ENCODE measurements around the gene COPS7A.

COPS7A gene, protein sequence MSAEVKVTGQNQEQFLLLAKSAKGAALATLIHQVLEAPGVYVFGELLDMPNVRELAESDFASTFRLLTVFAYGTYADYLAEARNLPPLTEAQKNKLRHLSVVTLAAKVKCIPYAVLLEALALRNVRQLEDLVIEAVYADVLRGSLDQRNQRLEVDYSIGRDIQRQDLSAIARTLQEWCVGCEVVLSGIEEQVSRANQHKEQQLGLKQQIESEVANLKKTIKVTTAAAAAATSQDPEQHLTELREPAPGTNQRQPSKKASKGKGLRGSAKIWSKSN

DNA sequence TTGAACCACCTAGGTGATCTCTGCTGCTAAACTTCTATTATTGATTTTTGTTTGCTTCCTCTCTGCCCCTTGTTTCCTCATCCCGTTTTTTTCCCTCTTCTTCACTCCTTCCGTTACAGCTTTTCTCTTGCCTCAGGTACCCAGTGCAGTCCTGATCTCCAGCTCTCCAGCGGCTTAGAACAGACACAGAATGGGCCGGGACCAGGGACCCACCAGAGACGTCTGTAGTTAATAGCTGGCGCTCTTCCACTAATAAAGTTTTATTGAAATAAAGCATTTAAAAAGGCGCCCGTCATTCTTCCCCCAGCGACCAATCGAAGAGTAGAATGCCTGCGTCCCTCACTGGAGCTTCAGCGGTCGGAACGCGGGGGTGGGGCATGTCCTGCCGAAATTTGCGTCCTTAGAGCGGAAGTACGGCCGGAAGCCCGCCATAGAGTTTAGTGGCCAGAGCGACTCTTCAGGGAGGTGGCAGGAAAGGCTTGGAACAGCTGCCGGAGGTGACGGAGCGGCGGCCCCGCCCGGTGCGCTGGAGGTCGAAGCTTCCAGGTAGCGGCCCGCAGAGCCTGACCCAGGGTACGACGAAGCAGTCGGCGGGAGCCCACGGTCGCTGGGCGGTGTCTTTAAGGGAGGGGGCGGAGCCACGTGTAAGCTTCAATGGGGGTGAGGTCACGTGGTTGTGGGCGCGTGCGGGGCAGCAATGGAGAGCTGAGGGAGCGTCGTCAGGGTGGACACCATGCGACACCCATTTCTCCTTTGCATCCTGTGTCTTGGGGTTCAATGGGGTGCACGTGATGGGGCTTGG, at the start of gene COPS7A:
Gene COPS7A, plus strand, starts transcription at position 440 of the 802 bp plus-strand sequence. CDS start 611 bp downstream, outside the sequence.
- DNase-seq (ENCODE audit: low spot score) = peak; percentile 97

DNA sequence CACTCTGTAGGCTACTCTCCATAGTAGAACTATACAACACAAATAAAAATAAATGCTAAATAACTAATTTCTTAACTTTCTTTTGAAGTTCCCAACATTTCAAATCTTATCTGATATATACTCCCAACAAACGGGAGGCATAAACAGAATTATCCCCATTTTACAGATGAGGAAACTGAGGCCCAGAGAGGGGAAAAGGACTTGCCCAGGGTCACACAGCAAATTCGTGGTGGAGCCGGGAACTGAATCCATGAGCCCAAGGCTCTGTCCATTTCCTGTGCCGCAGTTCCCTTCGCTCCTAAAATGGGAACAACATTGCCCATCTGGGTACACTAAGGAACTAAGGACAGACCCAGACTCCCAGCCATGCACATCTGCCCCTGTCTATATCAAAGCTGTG, 46.9 kb upstream of the COPS7A start:
- no peak for DNase-seq (ENCODE audit: low spot score)

DNA sequence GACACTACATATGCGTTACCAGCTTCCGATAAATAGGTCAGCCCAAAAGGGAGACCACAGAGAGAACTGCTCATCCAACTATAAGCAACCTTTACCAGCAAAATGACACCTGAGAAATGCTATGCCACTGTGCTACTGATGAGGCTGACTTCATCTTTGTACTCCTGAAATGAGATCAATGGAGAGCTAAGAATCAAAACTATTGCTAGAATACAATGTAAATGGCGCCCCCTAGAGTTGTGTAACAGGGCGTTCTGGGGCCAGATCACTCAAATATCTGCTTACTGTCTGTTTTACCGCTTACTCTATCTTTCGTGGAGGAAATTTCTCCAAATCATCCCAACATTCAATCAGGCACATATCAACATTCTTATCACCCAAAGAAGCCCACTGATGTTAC, 39.2 kb upstream of the COPS7A start:
- DNase-seq (ENCODE audit: low spot score) = no peak

DNA sequence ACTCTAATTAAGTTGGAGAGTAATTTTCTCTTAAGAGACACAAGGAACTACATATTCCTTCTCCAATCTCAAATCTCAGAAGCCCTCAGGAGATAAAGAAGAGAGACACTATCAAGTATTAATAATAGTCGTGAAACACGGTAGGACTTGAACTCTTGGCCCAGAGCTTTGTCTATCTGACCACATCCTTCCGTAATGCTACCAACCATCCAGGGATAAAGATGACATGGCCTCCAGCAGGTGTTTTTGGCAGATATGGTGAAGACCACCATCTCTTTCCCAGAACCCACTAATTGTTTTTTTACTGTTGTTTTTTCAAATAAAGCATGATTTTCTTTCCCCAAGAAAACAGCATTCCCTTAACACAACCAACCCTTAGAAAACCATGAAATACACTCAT, 38.0 kb upstream of the COPS7A start:
- DNase-seq (ENCODE audit: low spot score) = no peak

DNA sequence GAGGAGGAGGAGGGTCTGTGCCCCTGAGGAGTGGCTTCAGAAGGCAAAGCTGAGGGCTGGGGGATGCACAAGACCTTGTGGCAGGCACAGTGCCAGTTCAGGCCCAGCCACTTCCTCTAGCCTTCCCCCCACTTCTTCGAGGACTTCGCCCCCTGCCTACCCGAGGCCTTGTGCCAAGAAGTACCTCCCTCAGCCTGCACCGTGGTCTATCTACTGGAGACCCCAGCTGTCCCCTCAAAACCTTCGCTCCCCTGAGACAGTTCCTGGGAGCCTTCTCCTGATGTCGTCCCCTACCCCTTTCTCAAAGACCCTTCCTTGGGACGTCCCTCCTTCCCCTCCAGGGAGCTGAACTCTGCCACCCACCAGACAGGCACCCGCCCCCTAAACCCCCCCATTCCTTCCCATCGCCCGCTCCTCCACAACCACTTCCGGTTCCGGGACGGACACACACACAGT, 35.3 kb upstream of the COPS7A start:
- DNase-seq (ENCODE audit: low spot score) = no peak

DNA sequence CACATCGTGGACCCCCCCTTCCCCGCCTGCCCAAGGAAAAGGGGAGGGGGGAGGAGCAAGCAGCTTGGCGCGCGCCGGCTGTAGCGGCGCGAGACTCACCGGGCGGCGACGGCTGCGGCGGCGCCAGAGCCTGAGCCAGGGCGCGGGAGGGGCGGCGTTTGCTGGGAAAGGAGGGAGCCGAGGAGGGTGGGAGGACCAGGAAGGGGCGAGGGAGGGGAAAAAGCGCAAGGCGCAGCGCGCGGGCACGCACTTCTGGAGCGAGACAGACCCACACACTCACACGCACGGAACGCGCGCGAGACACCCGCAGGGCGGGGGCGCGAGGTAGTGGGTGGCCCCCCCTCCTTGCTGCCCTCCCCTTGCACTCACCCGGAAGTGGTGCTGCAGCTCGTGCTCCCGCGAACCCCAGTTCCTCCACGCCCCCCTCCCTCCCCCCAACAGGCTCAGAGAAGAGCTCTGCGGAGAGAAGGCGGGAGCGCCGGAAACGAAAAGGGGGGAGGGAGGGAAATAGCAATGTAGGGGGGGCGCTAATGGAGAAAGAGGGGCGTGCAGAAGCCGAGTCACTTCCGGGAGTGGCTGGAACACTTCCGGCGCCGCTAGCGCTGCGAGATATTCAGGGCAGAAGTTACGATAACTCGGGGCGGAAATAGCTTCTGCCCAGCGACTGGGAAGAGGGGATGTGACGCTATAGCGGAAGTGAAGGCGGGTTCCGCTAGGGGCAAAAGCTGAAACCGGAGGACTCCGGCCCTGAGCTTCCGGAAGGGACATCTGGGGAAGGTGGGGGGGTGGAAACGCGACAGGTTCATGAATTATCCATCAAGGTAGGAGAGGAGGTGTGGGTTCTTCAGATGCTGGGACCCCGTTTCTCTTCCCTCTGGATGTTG, 34.6 kb upstream of the COPS7A start, which contains the start of gene ZNF384:
Gene ZNF384, minus strand, starts transcription at position 377 of the 884 bp plus-strand sequence. CDS start 9,855 bp downstream, outside the sequence.
- DNase-seq (ENCODE audit: low spot score) = peak; percentile 97

DNA sequence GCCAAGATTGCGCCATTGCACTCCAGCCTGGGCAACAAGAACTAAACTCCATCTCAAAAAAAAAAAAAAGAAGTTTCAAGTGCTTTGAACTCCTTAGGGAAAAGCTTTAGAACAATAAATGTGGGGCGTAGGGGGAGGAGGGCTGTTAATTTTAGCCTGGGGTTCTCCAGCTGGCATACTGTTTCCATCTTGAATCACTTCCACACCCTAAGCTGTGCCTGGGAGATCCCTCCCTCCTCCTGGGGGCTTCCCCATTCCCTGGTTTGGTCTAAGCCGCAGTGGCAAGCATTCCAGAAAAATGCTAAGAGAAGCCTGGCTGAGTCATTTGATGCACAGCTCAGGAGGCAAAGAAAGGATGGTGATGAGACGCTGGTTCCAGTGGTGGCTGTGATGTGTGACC, 32.4 kb upstream of the COPS7A start:
- no peak for DNase-seq (ENCODE audit: low spot score)

DNA sequence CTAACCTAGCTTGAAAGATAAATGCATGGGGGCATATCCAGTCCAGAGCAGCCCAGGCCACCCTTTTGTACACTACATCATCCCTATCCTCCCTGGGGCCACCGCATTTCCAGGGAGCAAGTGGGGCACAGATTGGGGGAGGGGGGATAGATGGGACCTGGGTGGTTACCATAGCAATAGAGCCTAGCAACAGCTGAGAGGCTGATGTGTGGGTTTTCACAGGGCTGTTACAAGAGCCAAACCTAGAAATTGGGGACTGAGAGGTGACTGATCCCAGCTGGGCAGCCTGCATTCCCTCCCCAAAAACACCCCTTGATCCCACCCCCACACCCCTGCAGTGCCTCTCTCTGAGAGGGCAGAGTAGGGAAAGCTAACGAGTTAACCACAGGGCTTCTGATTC, 31.0 kb upstream of the COPS7A start:
- no peak for DNase-seq (ENCODE audit: low spot score)

DNA sequence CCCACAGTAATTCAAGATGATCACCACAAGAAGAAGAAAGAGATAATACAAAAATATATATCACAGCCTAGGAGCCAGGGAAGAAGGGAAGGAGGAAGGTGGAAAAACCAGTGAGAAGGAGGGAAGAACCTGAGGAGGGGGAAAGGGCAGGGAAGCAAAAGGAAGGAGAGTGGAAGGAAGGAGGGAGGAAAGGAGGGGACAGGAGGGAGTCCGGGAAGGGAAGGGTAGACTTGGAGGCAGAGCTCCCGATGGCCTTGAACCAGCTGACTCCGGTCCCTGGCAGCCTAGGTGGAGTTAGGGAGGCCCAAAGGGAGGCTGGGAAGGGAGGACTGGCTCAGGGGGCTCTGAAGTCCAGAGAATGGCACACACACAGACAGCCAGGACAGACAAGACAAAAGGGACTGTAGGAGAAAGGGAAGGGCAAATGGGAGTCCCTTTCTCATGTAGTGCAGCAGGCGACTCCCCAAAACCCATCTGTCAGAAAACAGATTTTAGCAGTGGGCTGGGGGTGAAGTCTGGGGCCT, 30.0 kb upstream of the COPS7A start:
- no peak for DNase-seq (ENCODE audit: low spot score)

DNA sequence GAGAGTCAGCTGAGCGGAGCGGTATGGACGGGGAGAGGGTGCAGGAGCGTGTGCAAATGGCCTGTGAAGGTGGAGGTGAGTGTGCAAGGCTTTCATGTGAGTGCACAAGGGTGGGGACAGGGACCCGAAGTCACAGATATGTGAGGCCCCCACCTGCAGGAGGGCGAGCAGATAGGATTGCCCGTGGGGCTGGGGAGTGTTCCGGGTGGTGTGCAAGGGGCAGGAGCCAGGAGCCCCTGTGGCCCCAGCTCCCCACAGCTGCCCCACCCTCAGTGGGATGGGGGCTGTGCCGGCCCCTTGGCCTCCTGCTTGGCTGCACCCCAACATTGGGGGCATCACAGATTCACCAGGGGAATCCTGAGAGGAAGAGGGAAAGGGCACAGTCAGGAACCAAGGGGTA, 29.1 kb upstream of the COPS7A start:
- DNase-seq (ENCODE audit: low spot score) = no peak

DNA sequence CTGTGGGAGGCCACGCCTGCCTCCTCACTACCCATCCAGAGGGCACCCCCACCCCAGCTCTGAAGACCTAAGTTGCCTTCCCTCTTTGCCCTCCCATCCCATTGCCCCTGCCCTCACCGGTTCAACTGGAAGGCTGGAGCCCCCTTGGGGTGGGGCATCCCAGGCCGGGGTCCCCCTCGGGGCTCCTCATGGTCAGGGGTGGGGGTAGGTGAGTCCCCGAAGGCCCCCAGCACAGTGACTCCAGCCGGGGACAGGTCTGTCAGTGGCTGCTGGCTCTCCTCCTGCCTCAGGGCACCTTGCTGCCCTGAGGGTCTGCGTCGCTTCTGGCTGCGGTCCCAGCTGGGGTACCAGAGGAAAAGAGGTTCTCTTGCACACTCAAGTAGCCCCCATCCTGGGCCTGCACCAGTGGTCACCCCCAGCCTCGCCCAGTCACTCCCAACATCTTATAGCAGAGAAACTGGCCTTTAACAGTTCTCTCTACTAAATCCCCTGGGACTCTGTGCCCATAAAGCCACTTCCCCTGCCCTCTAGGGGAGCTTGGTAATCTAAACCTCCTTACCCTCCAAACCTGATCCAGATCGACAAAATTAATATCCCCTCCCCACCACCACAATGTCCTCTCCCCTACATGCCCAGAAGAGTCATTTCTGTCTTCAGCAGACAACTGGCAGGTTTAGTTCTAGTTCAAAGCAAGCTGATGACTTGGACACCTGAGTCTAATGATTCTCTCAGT, 28.4 kb upstream of the COPS7A start:
- no peak for DNase-seq (ENCODE audit: low spot score)

DNA sequence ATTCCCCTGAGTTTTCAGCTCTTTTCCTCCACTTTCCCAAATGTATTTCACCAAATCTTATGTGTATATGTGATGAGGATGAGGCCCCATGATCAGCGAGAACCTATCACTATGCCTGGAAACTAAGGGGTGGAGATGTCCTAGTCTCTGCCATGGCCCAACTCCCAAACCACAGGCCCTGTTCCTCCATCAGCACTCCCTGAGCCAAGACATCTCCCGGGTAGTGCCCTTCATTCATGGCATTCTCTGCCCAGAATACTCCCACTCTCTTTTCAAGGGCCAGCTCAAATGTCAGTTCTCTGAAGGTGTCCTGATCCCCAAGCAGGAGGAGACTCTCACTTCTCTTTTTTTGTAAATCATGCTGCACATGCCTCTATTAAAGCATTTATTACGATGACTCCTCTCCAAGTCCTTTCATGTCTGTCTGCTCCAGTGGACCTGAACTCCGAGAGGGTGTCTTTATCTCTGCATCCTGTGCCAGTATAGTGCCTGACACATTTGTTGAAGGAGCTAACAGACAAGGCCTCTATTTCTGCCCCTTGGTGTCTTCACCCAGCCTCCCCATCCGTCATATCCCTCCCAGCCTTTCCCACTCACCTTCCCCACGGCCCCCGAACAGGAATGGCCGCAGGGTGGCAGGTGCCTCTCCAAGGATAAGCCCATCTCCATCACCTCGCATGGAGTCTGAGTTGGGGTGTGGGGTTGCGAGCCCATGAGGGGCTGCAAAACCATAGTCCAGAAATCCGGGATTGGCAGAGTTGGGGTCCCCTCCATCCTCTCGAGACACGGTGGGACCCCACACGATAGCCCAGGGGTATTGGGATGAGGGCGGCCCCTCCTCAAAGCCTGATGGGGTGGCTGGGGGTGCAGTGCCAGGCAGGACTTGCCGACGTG, 26.9 kb upstream of the COPS7A start:
- DNase-seq (ENCODE audit: low spot score) = no peak

DNA sequence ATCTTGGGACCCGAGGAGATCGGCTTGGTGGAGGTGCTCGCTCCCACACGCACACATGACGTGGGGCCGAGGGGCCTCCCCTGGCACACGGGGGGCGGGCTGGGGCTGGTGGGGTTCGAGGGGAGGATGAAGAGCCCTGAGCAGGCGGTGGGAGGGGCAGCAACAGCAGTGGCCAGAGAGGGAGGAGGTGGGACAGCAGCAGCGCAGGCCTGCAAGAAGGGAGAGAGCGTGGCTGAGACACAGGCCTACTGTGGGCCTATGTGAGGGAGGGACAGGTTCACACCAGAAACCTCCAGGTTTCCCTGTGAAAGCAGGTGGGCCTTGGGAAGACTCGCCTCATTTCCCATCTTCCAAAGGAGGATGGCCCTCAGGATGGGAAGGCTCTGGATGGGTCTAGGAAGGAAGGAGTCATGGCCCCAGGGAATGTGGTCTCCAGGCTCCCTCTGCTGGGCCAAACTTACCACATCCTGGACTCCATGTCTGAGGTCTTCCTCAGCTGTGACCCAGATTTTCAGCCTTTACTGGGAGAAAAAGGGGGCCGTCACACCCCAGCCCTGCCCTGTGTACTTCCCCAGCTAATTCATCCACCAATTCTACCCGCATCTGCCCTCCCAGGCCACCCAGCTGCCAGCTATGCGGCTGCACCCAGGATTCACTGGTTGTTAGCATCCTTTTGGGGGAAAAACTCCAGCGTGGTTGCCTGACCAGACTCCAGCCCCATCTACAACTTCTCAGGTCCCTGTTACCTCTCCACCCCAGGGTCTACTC, 26.1 kb upstream of the COPS7A start:
- peak; percentile 82 for DNase-seq (ENCODE audit: low spot score)

DNA sequence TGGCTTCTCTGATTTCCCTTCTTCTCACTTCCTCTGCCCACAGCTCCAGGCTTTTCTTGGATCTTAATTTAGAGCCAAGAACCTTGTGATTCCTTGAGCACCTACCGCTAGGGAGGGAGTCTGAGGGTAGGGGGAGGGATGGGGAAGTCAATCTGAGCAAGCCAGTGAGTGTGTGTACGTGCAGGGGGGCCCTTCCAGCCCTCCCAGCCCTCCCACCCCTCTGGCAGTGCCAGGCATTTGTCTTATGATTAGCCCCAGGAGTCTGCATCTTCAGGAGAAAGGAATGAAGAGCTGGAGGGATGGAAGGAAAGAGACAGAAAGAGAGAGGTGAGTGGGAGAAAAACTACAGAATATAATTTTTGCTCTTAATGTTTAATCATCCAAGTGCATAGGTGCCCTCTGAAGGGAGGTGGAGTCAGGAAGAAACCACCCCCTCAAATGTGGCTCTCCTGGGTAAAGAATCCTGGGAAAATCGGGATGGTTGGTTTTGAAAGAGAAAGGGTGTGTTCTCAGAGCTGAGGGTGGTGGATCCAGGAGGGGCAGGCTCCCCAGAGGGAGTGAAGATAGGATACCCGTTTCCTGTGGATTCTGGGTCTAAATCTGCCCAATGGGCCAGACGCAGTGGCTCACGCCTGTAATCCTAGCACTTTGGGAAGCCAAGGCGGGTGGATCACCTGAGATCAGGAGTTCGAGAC, 25.3 kb upstream of the COPS7A start:
- DNase-seq (ENCODE audit: low spot score) = no peak

DNA sequence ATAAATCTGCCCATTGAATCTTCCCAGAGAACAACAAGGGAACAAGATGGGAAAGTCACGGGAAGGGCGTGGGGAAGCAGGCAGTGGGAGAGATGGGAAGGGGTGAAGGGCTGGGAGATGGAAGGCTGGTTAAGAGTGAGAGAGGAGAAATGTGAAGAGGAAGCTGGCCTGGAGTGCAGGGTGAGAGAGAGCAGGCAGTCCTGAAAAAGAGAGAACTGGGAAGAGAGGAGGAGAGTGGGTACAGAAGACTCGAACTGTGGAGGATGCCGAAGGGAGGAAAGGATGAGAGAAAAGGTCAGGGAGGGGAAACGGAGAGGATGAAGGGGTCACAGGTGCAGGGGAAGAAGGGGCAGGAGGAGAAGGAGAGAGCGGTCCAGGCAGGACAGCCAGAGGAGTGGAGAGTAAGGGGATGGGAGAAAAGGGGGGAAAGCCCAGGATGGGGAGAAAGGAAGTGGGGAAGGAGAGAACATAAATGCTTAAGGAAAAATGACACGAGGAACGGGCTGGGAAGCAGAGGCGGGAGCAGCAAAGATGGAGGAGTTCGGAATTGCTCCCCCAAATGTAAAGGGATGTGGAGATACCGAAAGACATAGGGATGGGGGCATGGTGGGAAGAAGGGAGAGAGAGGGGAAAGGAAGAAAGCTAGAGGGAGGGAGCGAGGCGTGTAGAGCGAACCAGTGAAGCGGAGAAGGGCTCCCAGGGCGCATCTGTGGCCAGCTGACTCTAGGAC, 24.4 kb upstream of the COPS7A start:
- no peak for DNase-seq (ENCODE audit: low spot score)

DNA sequence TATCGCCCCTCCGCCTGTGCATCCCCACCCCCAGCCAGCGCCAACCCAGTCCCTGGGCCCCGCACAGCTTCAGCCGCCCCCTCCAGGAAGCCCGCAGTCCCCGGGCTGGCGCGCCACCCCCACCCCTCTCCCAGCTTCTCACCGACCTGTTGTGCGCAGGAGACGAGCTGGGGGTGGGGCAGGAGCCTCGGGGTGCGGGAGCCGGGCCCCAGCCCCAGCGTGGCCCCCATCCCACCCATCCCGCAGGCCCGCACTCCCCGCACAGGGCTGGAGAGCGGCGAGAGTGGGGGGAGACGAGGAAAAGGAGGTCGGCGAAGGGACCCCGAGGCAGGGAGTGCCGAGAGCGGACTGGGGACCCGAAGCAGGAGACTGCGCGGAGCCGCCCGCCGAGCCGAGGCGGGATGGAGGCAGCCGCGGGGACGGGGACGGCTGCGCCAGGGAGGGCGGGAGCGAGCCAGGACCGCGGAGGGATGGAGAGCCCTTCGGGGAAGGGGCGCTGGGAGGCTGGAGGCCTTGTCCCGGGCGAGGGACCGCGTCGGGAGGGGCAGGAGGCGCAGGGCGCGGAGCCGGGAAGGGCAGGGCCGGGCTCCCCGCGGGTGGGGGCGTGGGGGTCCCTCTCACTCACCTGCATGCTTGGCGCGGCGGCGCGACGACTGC, 23.7 kb upstream of the COPS7A start:
- peak; percentile 48 for DNase-seq (ENCODE audit: low spot score)

DNA sequence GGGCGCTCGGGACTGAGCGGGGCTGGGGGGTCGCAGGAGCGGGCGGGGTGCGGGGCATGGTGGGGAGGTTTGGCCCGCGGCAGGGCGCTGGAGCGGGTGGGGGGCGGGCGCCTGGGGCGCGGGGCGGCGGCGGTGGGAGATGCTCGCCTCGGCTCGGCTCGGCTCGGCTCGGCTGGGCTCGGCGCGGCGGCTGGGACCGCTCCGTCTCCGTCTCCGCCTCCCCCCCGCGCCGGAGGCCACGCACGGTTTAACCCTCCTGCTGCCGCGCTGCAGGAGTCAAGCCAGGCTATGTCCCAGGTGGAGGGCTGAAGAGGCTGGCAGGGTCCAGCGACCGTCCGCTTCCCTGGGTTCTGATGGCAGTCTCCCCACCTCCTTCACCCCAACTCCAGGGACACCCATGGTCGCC, 23.2 kb upstream of the COPS7A start, which contains the start of gene PIANP:
Gene PIANP, minus strand, starts transcription at position 170 of the 406 bp plus-strand sequence. CDS start 2,754 bp downstream, outside the sequence.
- DNase-seq (ENCODE audit: low spot score) = peak; percentile 81

Measured in AG20443 (cell line).